ENCODE data around the gene CTNNA2.

DNA sequence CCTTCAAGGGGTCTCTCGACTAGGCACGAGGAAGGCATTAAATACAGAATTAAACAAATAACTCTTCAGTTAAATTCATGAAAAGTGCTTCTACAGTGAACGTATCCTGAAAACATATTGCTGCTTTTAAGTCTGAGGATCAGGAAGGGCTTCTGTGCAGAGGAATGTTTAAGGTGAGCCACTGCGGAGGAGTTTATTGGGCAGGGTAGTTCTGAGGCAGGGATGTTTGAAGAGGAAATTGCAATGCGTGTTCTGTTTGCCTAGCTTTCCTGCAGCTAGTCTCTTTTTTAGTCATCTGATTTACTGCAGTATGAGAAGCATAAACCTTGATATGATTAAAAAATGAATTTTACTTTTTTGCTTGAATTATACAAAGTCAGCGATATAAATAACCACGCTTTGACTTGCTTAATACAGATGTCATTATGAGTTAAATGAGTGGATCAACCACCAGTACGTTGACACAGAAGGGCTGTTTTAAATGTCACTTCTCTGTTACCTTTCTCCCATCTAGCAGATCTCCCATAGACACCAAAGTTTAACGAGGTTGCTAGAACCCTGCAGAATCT lies 98.7 kb downstream of the CTNNA2 start:
- TF ChIP-seq TAF1 (IDR thresholded peaks at IDR 0.05; ENCODE audit: borderline replicate concordance, insufficient read depth, low read length) (no peak), SIN3A (IDR thresholded peaks at IDR 0.05; ENCODE audit: borderline replicate concordance, insufficient read depth, low read length) (no peak), POLR2AphosphoS5 (IDR thresholded peaks at IDR 0.05; ENCODE audit: low read depth, low read length) (no peak)
- TF ChIP-seq, protein P1, sequence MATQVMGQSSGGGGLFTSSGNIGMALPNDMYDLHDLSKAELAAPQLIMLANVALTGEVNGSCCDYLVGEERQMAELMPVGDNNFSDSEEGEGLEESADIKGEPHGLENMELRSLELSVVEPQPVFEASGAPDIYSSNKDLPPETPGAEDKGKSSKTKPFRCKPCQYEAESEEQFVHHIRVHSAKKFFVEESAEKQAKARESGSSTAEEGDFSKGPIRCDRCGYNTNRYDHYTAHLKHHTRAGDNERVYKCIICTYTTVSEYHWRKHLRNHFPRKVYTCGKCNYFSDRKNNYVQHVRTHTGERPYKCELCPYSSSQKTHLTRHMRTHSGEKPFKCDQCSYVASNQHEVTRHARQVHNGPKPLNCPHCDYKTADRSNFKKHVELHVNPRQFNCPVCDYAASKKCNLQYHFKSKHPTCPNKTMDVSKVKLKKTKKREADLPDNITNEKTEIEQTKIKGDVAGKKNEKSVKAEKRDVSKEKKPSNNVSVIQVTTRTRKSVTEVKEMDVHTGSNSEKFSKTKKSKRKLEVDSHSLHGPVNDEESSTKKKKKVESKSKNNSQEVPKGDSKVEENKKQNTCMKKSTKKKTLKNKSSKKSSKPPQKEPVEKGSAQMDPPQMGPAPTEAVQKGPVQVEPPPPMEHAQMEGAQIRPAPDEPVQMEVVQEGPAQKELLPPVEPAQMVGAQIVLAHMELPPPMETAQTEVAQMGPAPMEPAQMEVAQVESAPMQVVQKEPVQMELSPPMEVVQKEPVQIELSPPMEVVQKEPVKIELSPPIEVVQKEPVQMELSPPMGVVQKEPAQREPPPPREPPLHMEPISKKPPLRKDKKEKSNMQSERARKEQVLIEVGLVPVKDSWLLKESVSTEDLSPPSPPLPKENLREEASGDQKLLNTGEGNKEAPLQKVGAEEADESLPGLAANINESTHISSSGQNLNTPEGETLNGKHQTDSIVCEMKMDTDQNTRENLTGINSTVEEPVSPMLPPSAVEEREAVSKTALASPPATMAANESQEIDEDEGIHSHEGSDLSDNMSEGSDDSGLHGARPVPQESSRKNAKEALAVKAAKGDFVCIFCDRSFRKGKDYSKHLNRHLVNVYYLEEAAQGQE (IDR thresholded peaks at IDR 0.05; ENCODE audit: insufficient read depth in 1 of 2, low read depth in 2 of 2, low read length in 2 of 2): no peak
